Measurements from ENCODE around the gene GFRA4.
A peak's percentile ranks its signal among the peaks of the same experiment; 100 is the strongest.

GFRA4 gene

DNA sequence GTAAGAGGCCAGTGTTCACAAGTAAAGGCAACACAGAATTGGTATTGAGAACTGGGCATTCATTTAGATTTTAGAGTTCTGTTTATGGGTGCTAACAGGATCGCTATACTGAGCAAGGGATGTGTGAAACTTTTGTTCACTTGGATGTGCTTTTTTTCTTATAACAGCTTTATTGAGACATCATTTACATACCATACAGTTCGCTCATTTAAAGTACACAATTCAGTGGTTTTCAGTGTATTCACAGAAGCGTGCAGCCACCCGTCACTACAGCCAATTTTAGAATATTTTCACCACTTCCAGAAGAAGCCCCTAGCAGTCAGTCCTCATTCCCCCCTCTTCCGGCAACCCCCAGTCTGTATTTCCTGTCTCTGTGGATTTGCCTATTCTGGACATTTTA, 48.7 kb downstream of the GFRA4 start:
- H3K4me1 ChIP-seq (ENCODE audit: low read length) = no peaks in the 10 kb centered on the region
- no peak for DNase-seq
- no peak overlapping the region for H2AFZ ChIP-seq (ENCODE audit: low read length)
- no peaks in the 10 kb centered on the region for H3K9me2 ChIP-seq (replicated peaks; ENCODE audit: insufficient read depth, low read length)
- TF ChIP-seq EZH2phosphoT487 (IDR thresholded peaks at IDR 0.05; ENCODE audit: low read length) = no peak
- TF ChIP-seq, protein P1, sequence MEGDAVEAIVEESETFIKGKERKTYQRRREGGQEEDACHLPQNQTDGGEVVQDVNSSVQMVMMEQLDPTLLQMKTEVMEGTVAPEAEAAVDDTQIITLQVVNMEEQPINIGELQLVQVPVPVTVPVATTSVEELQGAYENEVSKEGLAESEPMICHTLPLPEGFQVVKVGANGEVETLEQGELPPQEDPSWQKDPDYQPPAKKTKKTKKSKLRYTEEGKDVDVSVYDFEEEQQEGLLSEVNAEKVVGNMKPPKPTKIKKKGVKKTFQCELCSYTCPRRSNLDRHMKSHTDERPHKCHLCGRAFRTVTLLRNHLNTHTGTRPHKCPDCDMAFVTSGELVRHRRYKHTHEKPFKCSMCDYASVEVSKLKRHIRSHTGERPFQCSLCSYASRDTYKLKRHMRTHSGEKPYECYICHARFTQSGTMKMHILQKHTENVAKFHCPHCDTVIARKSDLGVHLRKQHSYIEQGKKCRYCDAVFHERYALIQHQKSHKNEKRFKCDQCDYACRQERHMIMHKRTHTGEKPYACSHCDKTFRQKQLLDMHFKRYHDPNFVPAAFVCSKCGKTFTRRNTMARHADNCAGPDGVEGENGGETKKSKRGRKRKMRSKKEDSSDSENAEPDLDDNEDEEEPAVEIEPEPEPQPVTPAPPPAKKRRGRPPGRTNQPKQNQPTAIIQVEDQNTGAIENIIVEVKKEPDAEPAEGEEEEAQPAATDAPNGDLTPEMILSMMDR (IDR thresholded peaks at IDR 0.05; ENCODE audit: low read length) = no peak
- no peak for TF ChIP-seq EZH2 (optimal IDR thresholded peaks at IDR 0.05; ENCODE audit: low read depth, low read length)
- no peaks in the 10 kb centered on the region for H3K36me3 ChIP-seq (replicated peaks; ENCODE audit: insufficient read depth, low read length)
- no peak overlapping the region for H3K27ac ChIP-seq (ENCODE audit: low read length)
- H3K4me2 ChIP-seq (ENCODE audit: low read depth, low read length) = no peak overlapping the region
- H3K79me2 ChIP-seq (ENCODE audit: low read length) = no peaks in the 10 kb centered on the region
- H3F3A ChIP-seq (ENCODE audit: insufficient read depth, low read length) = no peaks in the 10 kb centered on the region
- H3K27me3 ChIP-seq (replicated peaks; ENCODE audit: insufficient read depth, low read length) = no peaks in the 10 kb centered on the region
- H3K9ac ChIP-seq (ENCODE audit: low read length) = no peak overlapping the region
- no peaks in the 10 kb centered on the region for H3K9me3 ChIP-seq (replicated peaks; ENCODE audit: insufficient read depth, low read length)
- H4K20me1 ChIP-seq (ENCODE audit: insufficient read depth, low read length) = no peaks in the 10 kb centered on the region
- no peak overlapping the region for H3K4me3 ChIP-seq (ENCODE audit: low read length)

DNA sequence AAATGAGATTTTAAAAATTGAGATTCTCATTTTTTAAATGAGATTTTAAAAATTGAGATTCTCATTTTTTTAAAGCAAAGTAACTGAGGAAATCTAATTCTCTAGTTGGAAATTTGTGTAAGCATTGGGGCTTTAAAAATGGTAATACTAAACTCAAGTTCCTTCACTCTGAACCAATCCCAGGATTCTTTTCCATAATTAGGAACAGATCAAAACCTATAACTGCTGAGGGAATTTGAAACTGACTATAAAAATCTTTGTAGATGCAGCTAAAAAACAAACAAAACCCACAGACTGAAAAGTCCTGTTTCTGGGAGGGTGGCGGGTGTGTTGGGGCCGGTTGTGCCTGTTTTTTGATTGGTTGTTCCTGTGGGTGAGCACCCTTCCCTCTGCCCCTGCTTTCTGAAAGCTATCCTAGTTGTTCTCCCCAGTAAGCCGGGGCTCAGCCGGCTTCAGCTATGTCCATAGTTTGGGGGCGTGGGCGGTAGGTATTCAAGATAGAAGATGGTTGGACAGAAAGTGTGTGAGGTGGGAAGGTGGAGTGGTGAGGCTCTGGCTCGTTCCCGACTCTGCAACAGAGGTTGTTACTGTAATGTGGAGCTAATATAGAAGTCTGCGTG, 49.3 kb downstream of the GFRA4 start:
- H3K27ac ChIP-seq (ENCODE audit: low read length) = no peak overlapping the region

DNA sequence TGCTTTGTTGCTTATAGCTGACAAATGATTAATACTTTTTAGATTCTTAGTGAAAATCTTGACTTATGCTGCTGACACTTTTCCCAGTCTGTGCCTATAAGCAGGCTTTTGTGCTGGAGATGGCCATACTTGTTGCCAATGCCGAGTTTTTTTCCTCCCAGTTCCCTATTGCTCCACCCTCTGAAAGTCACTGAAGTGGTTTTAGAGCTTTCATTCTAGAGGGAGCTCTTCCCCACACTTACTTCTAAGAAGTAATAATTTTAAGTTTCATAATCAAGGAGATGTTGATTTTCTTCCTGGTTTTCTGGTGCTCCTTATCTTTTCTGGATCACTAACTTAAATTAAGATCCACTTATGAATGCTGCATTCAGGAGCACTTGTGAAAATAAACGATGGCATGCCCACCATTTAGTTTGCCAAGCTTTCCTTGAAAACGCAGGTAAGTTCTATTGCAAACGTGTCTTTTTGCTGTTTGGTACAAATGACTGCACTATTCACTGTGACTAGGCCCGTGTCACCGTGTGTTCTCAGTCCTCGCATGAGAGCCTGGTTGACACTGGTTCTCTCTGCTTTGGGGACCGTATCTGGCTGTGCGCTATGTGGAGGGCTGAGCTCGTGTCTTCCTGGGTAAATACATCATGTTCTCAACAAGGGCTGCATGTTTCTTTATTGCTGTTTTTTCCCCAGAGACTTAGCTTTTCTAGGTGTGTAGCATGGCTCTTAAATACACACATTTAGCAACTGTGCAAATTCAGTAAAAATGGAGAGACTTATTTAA, 50.2 kb downstream of the GFRA4 start:
- H3K9me2 ChIP-seq (replicated peaks; ENCODE audit: insufficient read depth, low read length) = no peaks in the 10 kb centered on the region
- no peak overlapping the region for H2AFZ ChIP-seq (ENCODE audit: low read length)
- H3F3A ChIP-seq (ENCODE audit: insufficient read depth, low read length) = no peaks in the 10 kb centered on the region
- no peaks in the 10 kb centered on the region for H3K9me3 ChIP-seq (replicated peaks; ENCODE audit: insufficient read depth, low read length)
- no peaks in the 10 kb centered on the region for H3K36me3 ChIP-seq (replicated peaks; ENCODE audit: insufficient read depth, low read length)
- TF ChIP-seq, protein P1 (IDR thresholded peaks at IDR 0.05; ENCODE audit: low read length) = peak; percentile 17; the same call in 1 of the 2 replicates
- TF ChIP-seq EZH2 (optimal IDR thresholded peaks at IDR 0.05; ENCODE audit: low read depth, low read length) (no peak), EZH2phosphoT487 (IDR thresholded peaks at IDR 0.05; ENCODE audit: low read length) (no peak)
- H4K20me1 ChIP-seq (ENCODE audit: insufficient read depth, low read length) = no peaks in the 10 kb centered on the region
- no peak overlapping the region for H3K9ac ChIP-seq (ENCODE audit: low read length)
- no peaks in the 10 kb centered on the region for H3K27me3 ChIP-seq (replicated peaks; ENCODE audit: insufficient read depth, low read length)
- no peak overlapping the region for H3K4me2 ChIP-seq (ENCODE audit: low read depth, low read length)
- H3K4me3 ChIP-seq (ENCODE audit: low read length) = no peak overlapping the region
- H3K79me2 ChIP-seq (ENCODE audit: low read length) = no peaks in the 10 kb centered on the region
- no peak for DNase-seq
- H3K27ac ChIP-seq (ENCODE audit: low read length) = no peak overlapping the region
- H3K4me1 ChIP-seq (ENCODE audit: low read length) = no peaks in the 10 kb centered on the region

More for the DNA sequence above, 49.3 kb downstream of the GFRA4 start:
- TF ChIP-seq EZH2 (optimal IDR thresholded peaks at IDR 0.05; ENCODE audit: low read depth, low read length) (no peak), EZH2phosphoT487 (IDR thresholded peaks at IDR 0.05; ENCODE audit: low read length) (no peak)
- TF ChIP-seq, protein P1 (IDR thresholded peaks at IDR 0.05; ENCODE audit: low read length) = no peak
- H3K4me1 ChIP-seq (ENCODE audit: low read length) = no peaks in the 10 kb centered on the region
- no peak overlapping the region for H3K4me2 ChIP-seq (ENCODE audit: low read depth, low read length)
- H3K27me3 ChIP-seq (replicated peaks; ENCODE audit: insufficient read depth, low read length) = no peaks in the 10 kb centered on the region
- no peak for DNase-seq
- no peaks in the 10 kb centered on the region for H3K79me2 ChIP-seq (ENCODE audit: low read length)
- H3K36me3 ChIP-seq (replicated peaks; ENCODE audit: insufficient read depth, low read length) = no peaks in the 10 kb centered on the region
- no peak overlapping the region for H2AFZ ChIP-seq (ENCODE audit: low read length)
- H3K9me2 ChIP-seq (replicated peaks; ENCODE audit: insufficient read depth, low read length) = no peaks in the 10 kb centered on the region
- no peaks in the 10 kb centered on the region for H3F3A ChIP-seq (ENCODE audit: insufficient read depth, low read length)
- H3K9ac ChIP-seq (ENCODE audit: low read length) = no peak overlapping the region
- H3K4me3 ChIP-seq (ENCODE audit: low read length) = no peak overlapping the region
- no peaks in the 10 kb centered on the region for H3K9me3 ChIP-seq (replicated peaks; ENCODE audit: insufficient read depth, low read length)
- H4K20me1 ChIP-seq (ENCODE audit: insufficient read depth, low read length) = no peaks in the 10 kb centered on the region

Data from MM.1S (cell line).